NCI-H1417 treated with DMSO at 0.1 percent for 48 hours (cell line): Measurements from ENCODE around the gene PRODH.
"Not testable (repeated sequence)": the region's sequence is repeated elsewhere in the genome, so short reads cannot be mapped to it uniquely, and the experiment has no call there.

ENCODE experiments used
- DNase-seq: peaks from one replicate; lab custom pipeline; 2025; lab: John Stamatoyannopoulos, UW

Gene PRODH

DNA sequence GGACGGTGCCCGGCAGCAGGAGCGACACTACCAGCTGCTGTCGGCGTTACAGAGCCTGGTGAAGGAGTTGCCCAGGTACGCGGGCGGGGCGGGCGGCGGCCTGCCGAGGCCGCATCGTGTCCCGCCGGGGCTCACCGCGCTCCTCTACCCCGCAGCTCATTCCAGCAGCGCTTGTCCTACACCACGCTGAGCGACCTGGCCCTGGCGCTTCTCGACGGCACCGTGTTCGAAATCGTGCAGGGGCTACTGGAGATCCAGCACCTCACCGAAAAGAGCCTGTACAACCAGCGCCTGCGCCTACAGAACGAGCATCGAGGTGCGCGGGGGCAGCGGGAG lies 29.7 kb downstream of the PRODH start:
- not testable (repeated sequence) for DNase-seq

DNA sequence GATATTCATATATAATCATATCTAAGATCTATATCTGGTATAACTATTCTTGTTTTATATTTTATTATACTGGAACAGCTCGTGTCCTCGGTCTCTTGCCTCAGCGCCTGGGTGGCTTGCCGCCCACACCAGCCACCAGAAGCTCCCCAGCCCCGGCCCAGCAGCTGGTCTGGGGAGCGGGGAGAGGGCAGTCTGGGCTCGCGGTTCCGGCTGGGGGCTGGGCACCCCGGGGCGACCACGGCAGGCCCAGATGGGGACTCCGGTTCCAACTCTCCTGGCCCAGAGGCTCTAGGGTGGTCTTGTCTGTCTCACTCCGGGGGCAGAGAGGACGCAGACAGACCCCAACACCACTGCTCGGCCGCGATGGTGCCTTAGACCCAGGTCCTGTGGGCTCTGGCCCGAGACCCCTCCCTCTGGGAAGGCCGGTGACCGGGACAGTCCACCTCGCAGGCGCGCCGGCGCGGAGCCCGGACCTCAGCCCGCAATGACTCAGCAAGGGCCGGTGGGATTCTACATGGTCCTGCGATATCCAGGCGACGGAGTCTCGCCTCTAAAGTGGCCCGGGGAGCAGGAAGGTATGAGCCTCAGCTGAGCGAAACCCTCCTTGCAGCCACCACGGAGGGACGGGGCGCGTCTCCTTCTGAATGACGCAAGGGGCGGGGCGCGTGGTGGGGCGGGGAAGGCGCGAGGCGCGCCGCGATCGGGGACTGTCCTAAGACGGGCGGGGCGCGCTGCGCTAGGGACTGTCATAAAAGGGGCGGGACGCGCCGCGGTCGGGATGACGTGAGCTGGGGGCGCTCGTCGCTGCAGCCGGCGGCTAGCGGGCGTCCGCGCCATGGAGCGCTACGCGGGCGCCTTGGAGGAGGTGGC lies 30.3 kb downstream of the PRODH start, which contains the start of gene DGCR6:
Gene DGCR6, plus strand, starts transcription at position 781 of the 870 bp plus-strand sequence. Its CDS starts 55 bp downstream, at position 836.
- DNase-seq = no peak

DNA sequence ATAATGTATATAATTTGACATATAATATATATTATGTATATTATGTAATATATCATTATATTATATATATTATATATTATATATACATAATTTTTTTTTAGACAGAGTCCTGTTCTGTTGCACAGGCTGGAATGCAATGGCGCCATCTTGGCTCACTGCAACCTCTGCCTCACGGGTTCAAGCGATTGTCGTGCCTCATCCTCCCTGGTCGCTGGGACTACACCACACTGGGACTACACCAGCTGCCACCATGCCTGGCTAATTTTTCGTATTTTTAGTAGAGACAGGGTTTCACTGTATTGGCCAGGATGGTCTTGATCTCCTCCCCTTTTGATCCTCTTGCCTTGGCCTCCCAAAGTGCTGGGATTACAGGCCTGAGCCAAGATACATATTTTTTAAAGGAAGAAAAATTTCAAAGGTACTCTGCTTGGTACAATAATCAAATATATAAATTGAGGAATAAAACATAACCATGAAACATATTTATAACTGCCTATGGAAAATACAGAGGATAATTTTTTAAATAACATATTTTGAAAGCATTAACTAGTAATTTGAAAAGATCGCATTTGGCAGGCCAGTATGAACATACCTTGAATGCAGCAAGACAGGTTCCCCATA lies 39.9 kb downstream of the PRODH start:
- DNase-seq = not testable (repeated sequence)

DNA sequence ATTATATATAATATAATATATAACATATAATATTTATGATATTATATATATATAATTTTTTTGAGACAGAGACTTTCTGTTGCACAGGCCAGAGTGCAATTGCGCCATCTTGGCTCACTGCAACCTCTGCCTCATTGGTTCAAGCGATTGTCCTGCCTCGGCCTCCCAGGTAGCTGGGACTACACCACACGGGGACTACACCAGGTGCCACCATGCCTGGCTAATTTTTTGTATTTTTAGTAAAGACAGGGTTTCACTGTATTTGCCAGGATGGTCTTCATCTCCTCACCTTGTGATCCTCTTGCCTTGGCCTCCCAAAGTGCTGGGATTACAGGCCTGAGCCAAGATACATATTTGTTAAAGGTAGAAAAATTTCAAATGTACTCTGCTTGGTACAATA lies 42.3 kb downstream of the PRODH start:
- DNase-seq = not testable (repeated sequence)

DNA sequence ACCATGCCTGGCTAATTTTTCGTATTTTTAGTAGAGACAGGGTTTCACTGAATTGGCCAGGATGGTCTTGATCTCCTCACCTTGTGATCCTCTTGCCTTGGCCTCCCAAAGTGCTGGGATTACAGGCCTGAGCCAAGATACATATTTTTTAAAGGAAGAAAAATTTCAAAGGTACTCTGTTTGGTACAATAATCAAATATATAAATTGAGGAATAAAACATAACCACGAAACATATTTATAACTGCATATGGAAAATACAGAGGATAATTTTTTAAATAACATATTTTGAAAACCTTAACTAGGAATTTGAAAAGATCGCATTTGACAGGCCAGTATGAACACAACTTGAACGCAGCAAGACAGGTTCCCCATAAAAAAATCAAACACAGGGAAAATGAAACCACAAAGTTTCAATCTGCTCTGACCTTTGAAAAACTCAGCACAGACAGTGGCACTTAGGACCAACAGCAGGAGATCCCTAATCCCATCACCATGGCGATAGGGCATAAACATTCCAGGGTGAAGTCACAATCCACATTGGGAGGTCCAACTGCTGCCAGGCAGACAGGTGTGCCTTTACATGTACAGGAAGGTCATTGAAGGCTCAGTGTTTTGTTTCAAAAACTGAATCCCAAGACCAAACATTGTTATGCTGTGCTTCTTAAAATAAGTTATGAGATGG lies 45.4 kb downstream of the PRODH start:
- not testable (repeated sequence) for DNase-seq

DNA sequence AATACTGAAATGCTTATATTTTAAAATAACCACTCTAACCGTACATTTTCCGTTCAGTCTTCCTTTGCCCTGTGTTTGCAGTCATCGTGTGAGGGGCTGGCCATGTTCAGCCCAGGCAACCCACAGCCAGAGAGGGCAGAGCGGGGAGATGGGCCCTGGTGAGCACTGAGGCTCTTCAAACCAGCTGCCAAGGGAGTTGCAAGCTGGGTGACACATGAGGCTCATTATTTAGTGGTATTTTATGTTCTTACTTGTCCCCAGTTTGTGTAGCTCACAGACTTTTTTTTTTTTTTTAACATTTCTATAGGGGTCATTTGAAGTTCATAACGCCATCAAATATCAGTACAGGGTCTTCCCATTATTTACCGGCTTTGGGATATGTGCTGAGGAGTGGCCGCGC lies 48.0 kb downstream of the PRODH start:
- DNase-seq = no peak

DNA sequence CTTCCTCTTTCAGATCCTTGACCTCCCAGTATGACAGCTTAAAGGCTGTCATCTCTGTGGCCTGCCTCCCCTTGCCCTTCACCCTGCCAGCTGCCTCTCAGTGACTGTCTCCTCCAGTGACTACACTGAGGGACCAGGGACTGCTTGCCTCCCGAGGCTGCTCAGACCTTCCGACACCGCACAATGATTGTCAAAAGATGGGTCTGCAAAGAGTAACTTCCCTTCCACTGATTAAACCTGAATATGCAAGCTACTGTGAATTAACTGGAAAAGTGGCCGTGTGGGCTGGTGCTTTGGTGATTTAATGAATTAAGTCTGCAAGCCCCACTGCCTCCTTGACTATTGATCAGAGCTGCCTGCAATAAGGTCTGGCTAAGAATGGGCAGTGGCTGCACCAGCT lies 51.6 kb downstream of the PRODH start:
- not testable (repeated sequence) for DNase-seq

DNA sequence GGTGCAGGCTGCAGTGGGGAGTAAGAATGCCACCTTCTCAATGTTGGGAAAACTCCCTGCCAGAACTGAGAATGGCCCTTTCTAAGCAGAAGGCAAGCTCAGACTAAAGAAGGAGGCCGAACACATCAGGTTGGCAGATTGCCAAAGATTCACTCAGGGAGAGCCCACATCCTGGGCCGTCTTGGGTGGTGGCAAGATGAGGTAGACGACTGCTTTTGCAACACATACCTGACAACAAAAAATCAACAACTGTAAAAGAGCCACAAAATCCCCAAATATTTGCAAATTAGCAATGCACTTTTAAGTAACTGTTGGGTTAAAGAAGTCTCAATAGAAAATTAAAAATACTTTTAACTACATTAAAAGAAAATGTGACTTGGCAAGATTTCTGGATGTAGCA lies 54.8 kb downstream of the PRODH start:
- DNase-seq = not testable (repeated sequence)
